Measurements from ENCODE around the gene LSM7.
A peak's percentile ranks its signal among the peaks of the same experiment; 100 is the strongest.

Gene LSM7

GRCh38 chr19:2331601-2332246, 3.3 kb upstream of the LSM7 start:
- no peak overlapping the region for H2AFZ ChIP-seq (ENCODE audit: low read length)
- H3K27ac ChIP-seq (ENCODE audit: low read depth, low read length, poor library complexity, severe bottlenecking): peak overlapping the region; percentile 97
- H3K9ac ChIP-seq (ENCODE audit: low read length): peak overlapping the region; percentile 61

GRCh38 chr19:2330632-2331284, 2.4 kb upstream of the LSM7 start:
- H3K79me2 ChIP-seq (ENCODE audit: insufficient read depth, low read length): peaks cover 15% of the 10 kb centered on the region
- peak overlapping the region; percentile 61; the same call in 1 of the 2 replicates for H3K9ac ChIP-seq (ENCODE audit: low read length)
- no peaks in the 10 kb centered on the region for H3K9me3 ChIP-seq (ENCODE audit: low read length)
- H3K4me1 ChIP-seq (ENCODE audit: insufficient read depth, low read length, severe bottlenecking): peaks cover 65% of the 10 kb centered on the region
- no peaks in the 10 kb centered on the region for H3K27me3 ChIP-seq (ENCODE audit: insufficient read depth, low read length)
- peaks cover 13% of the 10 kb centered on the region; the same call in 1 of the 2 replicates for H3F3A ChIP-seq (ENCODE audit: insufficient read depth, low read length)
- TF ChIP-seq EZH2 (IDR thresholded peaks at IDR 0.05; ENCODE audit: borderline replicate concordance, low read length) (no peak), CTCF (IDR thresholded peaks at IDR 0.05; ENCODE audit: low read length) (no peak)
- H2AFZ ChIP-seq (ENCODE audit: low read length): no peak overlapping the region
- peak overlapping the region; percentile 70 for H3K4me2 ChIP-seq (ENCODE audit: low read length)
- peaks cover 32% of the 10 kb centered on the region for H3K36me3 ChIP-seq (ENCODE audit: insufficient read depth, low read length)
- peak overlapping the region; percentile 97 for H3K27ac ChIP-seq (ENCODE audit: low read depth, low read length, poor library complexity, severe bottlenecking)
- no peaks in the 10 kb centered on the region for H3K9me2 ChIP-seq (ENCODE audit: low read depth, low read length)
- H3K4me3 ChIP-seq (ENCODE audit: low read depth, low read length, poor library complexity, severe bottlenecking): peak overlapping the region; percentile 52
- H4K20me1 ChIP-seq (ENCODE audit: insufficient read depth, low read length): no peaks in the 10 kb centered on the region

More at GRCh38 chr19:2331601-2332246, 3.3 kb upstream of the LSM7 start:
- H3K36me3 ChIP-seq (ENCODE audit: insufficient read depth, low read length): peaks cover 28% of the 10 kb centered on the region
- no peaks in the 10 kb centered on the region for H3K27me3 ChIP-seq (ENCODE audit: insufficient read depth, low read length)
- H3K4me3 ChIP-seq (ENCODE audit: low read depth, low read length, poor library complexity, severe bottlenecking): peak overlapping the region; percentile 52
- peaks cover 55% of the 10 kb centered on the region for H3K4me1 ChIP-seq (ENCODE audit: insufficient read depth, low read length, severe bottlenecking)
- H4K20me1 ChIP-seq (ENCODE audit: insufficient read depth, low read length): no peaks in the 10 kb centered on the region
- peaks cover 13% of the 10 kb centered on the region; the same call in 1 of the 2 replicates for H3F3A ChIP-seq (ENCODE audit: insufficient read depth, low read length)
- TF ChIP-seq CTCF (IDR thresholded peaks at IDR 0.05; ENCODE audit: low read length) (no peak), EZH2 (IDR thresholded peaks at IDR 0.05; ENCODE audit: borderline replicate concordance, low read length) (no peak)
- H3K9me2 ChIP-seq (ENCODE audit: low read depth, low read length): no peaks in the 10 kb centered on the region
- peak overlapping the region; percentile 70 for H3K4me2 ChIP-seq (ENCODE audit: low read length)
- peaks cover 13% of the 10 kb centered on the region for H3K79me2 ChIP-seq (ENCODE audit: insufficient read depth, low read length)
- H3K9me3 ChIP-seq (ENCODE audit: low read length): no peaks in the 10 kb centered on the region

- H3K4me1 ChIP-seq (ENCODE audit: insufficient read depth, low read length, severe bottlenecking): peaks cover 70% of the 10 kb centered on the region
Measured at GRCh38 chr19:2330255-2330631, 1.9 kb upstream of the LSM7 start.

More at GRCh38 chr19:2330255-2330631, 1.9 kb upstream of the LSM7 start:
- no peak overlapping the region for H2AFZ ChIP-seq (ENCODE audit: low read length)
- H3K27me3 ChIP-seq (ENCODE audit: insufficient read depth, low read length): no peaks in the 10 kb centered on the region
- no peak for TF ChIP-seq EZH2 (IDR thresholded peaks at IDR 0.05; ENCODE audit: borderline replicate concordance, low read length)
- H4K20me1 ChIP-seq (ENCODE audit: insufficient read depth, low read length): no peaks in the 10 kb centered on the region
- peak overlapping the region; percentile 98 for H3K4me2 ChIP-seq (ENCODE audit: low read length)
- H3K79me2 ChIP-seq (ENCODE audit: insufficient read depth, low read length): peaks cover 15% of the 10 kb centered on the region
- peaks cover 34% of the 10 kb centered on the region for H3K36me3 ChIP-seq (ENCODE audit: insufficient read depth, low read length)
- 0 out of 2 replicates have a peak, but pooled peaks cover 8% of the 10 kb centered on the region for H3F3A ChIP-seq (ENCODE audit: insufficient read depth, low read length)
- H3K9ac ChIP-seq (ENCODE audit: low read length): peak overlapping the region; percentile 6; the same call in 1 of the 2 replicates
- H3K27ac ChIP-seq (ENCODE audit: low read depth, low read length, poor library complexity, severe bottlenecking): peak overlapping the region; percentile 97
- peak overlapping the region; percentile 98 for H3K4me3 ChIP-seq (ENCODE audit: low read depth, low read length, poor library complexity, severe bottlenecking)
- H3K9me3 ChIP-seq (ENCODE audit: low read length): no peaks in the 10 kb centered on the region
- H3K9me2 ChIP-seq (ENCODE audit: low read depth, low read length): no peaks in the 10 kb centered on the region

All from OCI-LY1 (cell line).